Panc1 (cell line): ENCODE data around the gene POU2F2. TPM values are rescaled to one million over a fixed set of nuclear protein-coding genes. Genes with fewer than 3 reads are reported as not detected.
A peak's percentile ranks its signal among the peaks of the same experiment; 100 is the strongest.

ENCODE experiments used
- ATAC-seq: fragments of 200-7000 bp; cut with Tn5 transposase; 2 replicates; pipeline ENCODE4 v1.9.1; 2020; ENCODE audit warnings: mild to moderate bottlenecking, moderate library complexity
- BruUV-seq: library from RNA; stranded (reverse); fragments of 400-500 nt; replicated peaks from 2 replicates; lab custom pipeline; 2021; lab: Mats Ljungman, UMichigan
- CTCF ChIA-PET: fragments of 300-600 bp; sonication (Branson Sonifier 250); formaldehyde crosslinking; loops from one replicate; lab custom pipeline; 2022; ENCODE audit warnings: antibody characterized with exemption; lab: Charles Lee
- POLR2A ChIA-PET: fragments of 300-600 bp; sonication (Branson Sonifier 250); formaldehyde crosslinking; loops from one replicate; lab custom pipeline; 2022; ENCODE audit warnings: antibody characterized with exemption; lab: Charles Lee
- DNase-seq: peaks from one replicate; pipeline ENCODE4 v3.0.0-alpha.2; 2010; ENCODE audit warnings: low read depth, low spot score
- H3K27ac ChIP-seq: 2 replicates; pipeline ENCODE4 v1.5.1; 2011; ENCODE audit warnings: mild to moderate bottlenecking, low read length, inconsistent platforms
- H3K27me3 ChIP-seq: fragments of 200-500 bp; sonication (Bioruptor generic); 2 replicates; pipeline ENCODE4 v1.6.0; 2014; ENCODE audit warnings: low read length, inconsistent platforms; ENCODE audit not compliant: control insufficient read depth, insufficient read depth
- H3K36me3 ChIP-seq: fragments of 200-500 bp; sonication (Bioruptor generic); 2 replicates; pipeline ENCODE4 v1.5.1; 2014; ENCODE audit warnings: inconsistent platforms, mild to moderate bottlenecking, low read length, moderate library complexity; ENCODE audit not compliant: control insufficient read depth, insufficient read depth
- H3K4me1 ChIP-seq: 2 replicates; pipeline ENCODE4 v1.5.1; 2011; ENCODE audit warnings: inconsistent platforms, mild to moderate bottlenecking, low read length, moderate library complexity; ENCODE audit not compliant: control insufficient read depth, insufficient read depth
- H3K4me3 ChIP-seq, 2 experiments: 2 replicates each; pipeline ENCODE4 v1.5.1; 2011 to 2012; ENCODE audit warnings: low read depth in 2 of 2, low read length in 2 of 2, mild to moderate bottlenecking in 2 of 2, inconsistent platforms in 1 of 2, moderate library complexity in 1 of 2
- H3K9me3 ChIP-seq: fragments of 200-500 bp; sonication (Bioruptor generic); 2 replicates; pipeline ENCODE4 v1.5.1; 2014; ENCODE audit warnings: low read depth, mild to moderate bottlenecking, inconsistent platforms, low read length, moderate library complexity; ENCODE audit not compliant: control insufficient read depth, insufficient read depth
- CTCF ChIP-seq: fragments of 450-650 bp; IDR thresholded peaks from 2 replicates; pipeline ENCODE4 v1.5.1; 2017; ENCODE audit warnings: mild to moderate bottlenecking
- POLR2AphosphoS5 ChIP-seq: IDR thresholded peaks from 2 replicates; pipeline ENCODE4 v1.6.1; 2012; ENCODE audit warnings: mild to moderate bottlenecking, low read depth, low read length, moderate library complexity
- REST ChIP-seq, 2 experiments: IDR thresholded peaks; 2 replicates each; pipeline ENCODE4 v1.6.1; 2011 to 2012; ENCODE audit warnings: low read depth in 2 of 2, control low read depth in 1 of 2, low read length in 1 of 2, mild to moderate bottlenecking in 1 of 2, moderate library complexity in 1 of 2; ENCODE audit not compliant: insufficient read depth in 1 of 2
- SIN3A ChIP-seq: IDR thresholded peaks from 2 replicates; pipeline ENCODE4 v1.6.1; 2012; ENCODE audit warnings: low read depth, mild to moderate bottlenecking, low read length, moderate library complexity, borderline replicate concordance; ENCODE audit not compliant: insufficient read depth
- TCF7L2 ChIP-seq: IDR thresholded peaks from 2 replicates; pipeline ENCODE4 v1.6.1; 2011; ENCODE audit warnings: mild to moderate bottlenecking, low read depth, low read length, inconsistent platforms
- in situ Hi-C: cut with HindIII; loops from 2 replicates; pipeline ENCODE4 v1.10.0; 2016; ENCODE audit warnings: low sequenced_read_pairs, low pct_unique_long_range_greater_than_20kb
- intact Hi-C: fragments of 100-400 bp; cut with micrococcal nuclease; formaldehyde crosslinking; loops from one replicate; pipeline ENCODE4 v1.10.0; 2022; ENCODE audit not compliant: unreplicated experiment
- total RNA-seq: library from RNA; stranded (reverse); gene quantifications from one replicate; pipeline ENCODE4 v1.2.1, GENCODE V29; 2021; ENCODE audit not compliant: unreplicated experiment

POU2F2 gene
- total RNA-seq, 1 experiment from 2014 or later, result 0.10 TPM

- no peak for ATAC-seq
- no peak overlapping the region for H3K4me3 ChIP-seq
- intact Hi-C loops (no loop called here), in situ Hi-C loops (no loop called here)
- no peak overlapping the region for H3K27ac ChIP-seq
- TF ChIP-seq REST (IDR thresholded peaks at IDR 0.05; ENCODE audit: insufficient read depth in 1 of 2, low read depth in 2 of 2, low read length in 1 of 2) (no peak), POLR2AphosphoS5 (no peak), CTCF (no peak), SIN3A (no peak), TCF7L2 (no peak)
- no peaks in the 10 kb centered on the region; the same call in 1 of the 2 replicates for H3K4me1 ChIP-seq
- no peaks in the 10 kb centered on the region for H3K27me3 ChIP-seq
- H3K9me3 ChIP-seq, result no peaks in the 10 kb centered on the region
- peaks cover 2% of the 10 kb centered on the region; the same call in 1 of the 2 replicates for H3K36me3 ChIP-seq
- ChIA-PET POLR2A (no interaction called here), CTCF (interaction anchor here (0.5 kb wide), 1 partner anchor 43 kb away, joined by 5 read pairs; no protein-coding TSS in a partner anchor)
- no peak for DNase-seq
- no TSS peak for BruUV-seq
These were observed 54.2 kb downstream of the POU2F2 start for GRCh38 chr19:42078058-42078457.

GRCh38 chr19:42076380-42076944 lies 55.8 kb downstream of the POU2F2 start:
- ATAC-seq (no peak; the same call in 1 of the 2 replicates), DNase-seq (no peak)
- no peaks in the 10 kb centered on the region for H3K9me3 ChIP-seq
- intact Hi-C loops, result no loop called here
- in situ Hi-C loops, result no loop called here
- ChIA-PET CTCF (interaction anchor here (0.5 to 0.9 kb wide), 2 partner anchors 37 to 76 kb away, joined by 3 to 9 read pairs; no protein-coding TSS in a partner anchor), POLR2A (interaction anchor here (0.5 to 1.1 kb wide), 2 partner anchors 23 to 79 kb away, joined by 3 to 6 read pairs; no protein-coding TSS in a partner anchor)
- no TSS peak for BruUV-seq
- H3K27me3 ChIP-seq, result no peaks in the 10 kb centered on the region
- H3K27ac ChIP-seq, result peak overlapping the region; percentile 91
- peaks cover 2% of the 10 kb centered on the region; the same call in 1 of the 2 replicates for H3K36me3 ChIP-seq
- peak overlapping the region; percentile 77 to 92 for H3K4me3 ChIP-seq
- TF ChIP-seq TCF7L2 (no peak), POLR2AphosphoS5 (no peak), CTCF (no peak), SIN3A (no peak), REST (IDR thresholded peaks at IDR 0.05; ENCODE audit: insufficient read depth in 1 of 2, low read depth in 2 of 2, low read length in 1 of 2) (no peak)
- no peaks in the 10 kb centered on the region; the same call in 1 of the 2 replicates for H3K4me1 ChIP-seq
